ENCODE measurements around the gene ANLN. TPM values are rescaled to one million over a fixed set of nuclear protein-coding genes. Genes with fewer than 3 reads are reported as not detected.

Gene ANLN
- total RNA-seq, 4 donors from 2014 or later, result 0.73 to 1.8 (median 1.3) TPM

DNA sequence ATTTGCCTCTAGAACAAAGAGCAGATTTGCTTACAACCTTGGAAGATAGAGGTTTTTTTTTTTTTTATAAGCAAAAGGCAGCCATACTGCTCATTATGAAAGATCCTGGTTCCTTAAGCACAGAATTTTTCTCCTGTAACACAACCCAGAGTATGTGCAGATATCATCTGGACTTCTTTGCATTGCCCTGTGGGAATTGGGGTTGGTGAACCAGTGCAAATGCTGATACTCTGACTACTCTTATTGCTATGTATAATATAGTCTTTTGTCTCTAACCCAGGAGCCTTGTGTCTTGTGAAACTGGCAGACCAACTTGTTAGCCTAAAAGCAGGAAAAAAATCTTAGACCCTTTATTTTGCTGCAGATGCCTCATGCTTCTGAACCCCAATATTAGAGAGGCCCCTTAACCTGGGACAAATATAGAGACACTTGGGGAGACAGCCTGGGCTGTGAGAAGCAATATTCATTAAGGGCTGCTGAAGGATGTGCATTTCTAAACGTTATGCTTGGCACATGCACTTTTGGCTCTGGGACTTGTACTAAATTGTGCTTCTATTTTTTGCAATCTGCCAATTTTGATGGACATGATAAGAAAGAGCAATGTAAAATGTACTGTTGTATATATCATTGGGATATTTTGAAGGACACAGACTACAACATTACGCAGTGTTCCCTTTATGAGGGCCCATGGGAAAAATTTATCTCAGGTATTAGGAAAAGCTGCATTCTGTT is 78.9 kb downstream of the ANLN start:
- TF ChIP-seq CTCF (IDR thresholded peaks at IDR 0.05 in 4 of 5, conservative IDR thresholded peaks at IDR 0.05 in 1 of 5) (no peak), POLR2A (IDR thresholded peaks at IDR 0.05) (no peak)
- H3K36me3 ChIP-seq, result no peaks in the 10 kb centered on the region
- intact Hi-C loops (cut with DNase I; ENCODE audit: low total_unique reads), result no loop called here
- in situ Hi-C loops (cut with MboI; ENCODE audit: low sequenced_read_pairs in 4 of 4), result loop anchor here in 1 of 4 donors (25.0 kb wide), 1 partner anchor 719 kb away; no protein-coding TSS in a partner anchor
- H3K4me1 ChIP-seq, result no peaks in the 10 kb centered on the region
- no peak overlapping the region for H3K4me3 ChIP-seq
- no peaks in the 10 kb centered on the region for H3K27me3 ChIP-seq
- no peak for ATAC-seq
- H3K27ac ChIP-seq, result no peak overlapping the region
- no peak for DNase-seq
- H3K9me3 ChIP-seq, result no peaks in the 10 kb centered on the region

- H3K4me1 ChIP-seq, result no peaks in the 10 kb centered on the region
- H3K27ac ChIP-seq, result no peak overlapping the region
- DNase-seq (no peak), ATAC-seq (no peak)
- no peaks in the 10 kb centered on the region for H3K36me3 ChIP-seq
- H3K4me3 ChIP-seq, result no peak overlapping the region
- intact Hi-C loops (cut with DNase I; ENCODE audit: low total_unique reads) (no loop called here), in situ Hi-C loops (cut with MboI; ENCODE audit: low sequenced_read_pairs in 4 of 4) (loop anchor here in 1 of 4 donors (25.0 kb wide), 1 partner anchor 718 kb away; no protein-coding TSS in a partner anchor)
- H3K27me3 ChIP-seq, result no peaks in the 10 kb centered on the region
- TF ChIP-seq CTCF (IDR thresholded peaks at IDR 0.05 in 4 of 5, conservative IDR thresholded peaks at IDR 0.05 in 1 of 5), result no peak
- TF ChIP-seq POLR2A (IDR thresholded peaks at IDR 0.05), result no peak
- no peaks in the 10 kb centered on the region for H3K9me3 ChIP-seq
These were observed 79.6 kb downstream of the ANLN start for GRCh38 chr7:36469236-36469635.

DNA sequence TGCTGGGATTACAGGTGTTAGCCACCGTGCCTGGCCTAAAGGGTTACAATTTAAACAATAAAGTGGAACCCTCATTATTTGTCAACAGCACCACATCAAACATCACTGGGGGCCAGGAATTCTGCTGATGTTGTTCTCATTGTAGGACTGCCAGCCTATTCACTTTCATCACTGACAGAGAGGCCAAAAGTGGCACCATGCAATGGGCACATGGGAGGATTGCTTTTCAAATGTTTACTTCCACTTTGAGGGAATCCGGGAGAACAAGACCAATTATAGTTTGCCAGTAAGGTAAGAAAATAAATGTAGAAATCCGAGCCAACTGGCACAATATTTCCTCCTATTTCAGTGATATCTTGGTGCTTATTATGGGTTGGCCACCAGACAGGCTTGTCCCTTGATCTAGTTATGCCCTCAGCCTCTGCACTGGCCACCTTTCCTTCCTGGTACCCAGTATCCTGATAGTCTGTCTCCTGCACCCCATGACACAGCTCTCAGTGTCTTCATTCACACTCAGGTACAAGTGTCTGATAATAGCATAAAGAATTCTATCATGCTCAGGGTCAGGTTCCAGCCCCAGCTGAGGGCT is 82.6 kb downstream of the ANLN start:
- in situ Hi-C loops (cut with MboI; ENCODE audit: low sequenced_read_pairs in 4 of 4) (loop anchor here in 1 of 4 donors (25.0 kb wide), 1 partner anchor 715 kb away; no protein-coding TSS in a partner anchor), intact Hi-C loops (cut with DNase I; ENCODE audit: low total_unique reads) (no loop called here)
- Histone ChIP-seq H3K36me3 (no peaks in the 10 kb centered on the region), H3K4me3 (no peak overlapping the region), H3K9me3 (no peaks in the 10 kb centered on the region), H3K4me1 (no peaks in the 10 kb centered on the region), H3K27ac (no peak overlapping the region), H3K27me3 (no peaks in the 10 kb centered on the region)
- ATAC-seq (no peak), DNase-seq (no peak)
- TF ChIP-seq CTCF (IDR thresholded peaks at IDR 0.05 in 4 of 5, conservative IDR thresholded peaks at IDR 0.05 in 1 of 5) (no peak), POLR2A (IDR thresholded peaks at IDR 0.05) (no peak)

- ATAC-seq, result no peak
- Histone ChIP-seq H3K27ac (no peak overlapping the region), H3K27me3 (no peaks in the 10 kb centered on the region), H3K4me3 (no peak overlapping the region), H3K36me3 (no peaks in the 10 kb centered on the region), H3K9me3 (no peaks in the 10 kb centered on the region), H3K4me1 (no peaks in the 10 kb centered on the region)
- no peak for DNase-seq
- intact Hi-C loops (cut with DNase I; ENCODE audit: low total_unique reads), result no loop called here
- in situ Hi-C loops (cut with MboI; ENCODE audit: low sequenced_read_pairs in 4 of 4), result loop anchor here in 1 of 4 donors (25.0 kb wide), 1 partner anchor 714 kb away; no protein-coding TSS in a partner anchor
- TF ChIP-seq CTCF (IDR thresholded peaks at IDR 0.05 in 4 of 5, conservative IDR thresholded peaks at IDR 0.05 in 1 of 5) (peak in 1 of 5 experiments; percentile 19), POLR2A (IDR thresholded peaks at IDR 0.05) (no peak)
These were observed 84.0 kb downstream of the ANLN start for GRCh38 chr7:36473454-36474282.
